Transverse colon (tissue), 4 donors: Measurements from ENCODE around the gene KASH5.
"Not testable (repeated sequence)": the region's sequence is repeated elsewhere in the genome, so short reads cannot be mapped to it uniquely, and the experiment has no call there.

Experiments
- CTCF ChIP-seq, 5 experiments: fragments of 200-600 bp in 3 of 5; fragments of 450-650 bp in 2 of 5; sonication (generic) in 3 of 5; IDR thresholded peaks; 1 replicate in 2 of 5; 2 replicates in 3 of 5; pipeline ENCODE4 v1.5.1; 2016 to 2017; ENCODE audit warnings: antibody characterized with exemption in 5 of 5, inconsistent platforms in 3 of 5, mild to moderate bottlenecking in 2 of 5, moderate library complexity in 1 of 5
- EP300 ChIP-seq: sonication (generic); formaldehyde crosslinking; IDR thresholded peaks from one replicate; pipeline ENCODE4 v1.6.1; 2017; ENCODE audit warnings: antibody characterized with exemption, low read depth
- POLR2A ChIP-seq: fragments of 450-650 bp; IDR thresholded peaks from one replicate; pipeline ENCODE4 v1.6.1; 2016; ENCODE audit warnings: antibody characterized with exemption, mild to moderate bottlenecking, moderate library complexity
- POLR2AphosphoS5 ChIP-seq, 3 donors: sonication (generic); formaldehyde crosslinking; IDR thresholded peaks; one replicate each; pipeline ENCODE4 v1.6.1; 2016; ENCODE audit warnings: antibody characterized with exemption in 3 of 3

DNA sequence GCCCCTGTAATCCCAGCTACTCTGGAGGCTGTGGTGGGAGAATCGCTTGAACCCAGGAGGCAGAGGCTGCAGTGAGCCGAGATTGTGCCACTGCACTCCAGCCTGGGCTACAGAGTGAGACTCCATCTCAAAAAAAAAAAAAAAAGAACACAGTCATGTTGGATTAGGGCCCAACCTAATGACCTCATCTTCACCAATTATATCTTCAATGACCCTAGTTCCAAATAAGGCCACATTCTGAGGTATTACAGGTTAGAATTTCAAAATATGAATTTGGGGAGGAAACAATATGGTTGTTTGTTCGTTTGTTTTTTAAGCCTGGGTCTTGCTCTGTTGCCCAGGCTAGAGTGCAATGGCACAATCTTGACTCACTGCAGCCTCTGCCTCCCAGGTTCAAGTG lies 14.9 kb upstream of the KASH5 start:
- TF ChIP-seq CTCF (IDR thresholded peaks at IDR 0.05); POLR2A; POLR2AphosphoS5 (IDR thresholded peaks at IDR 0.05); EP300: not testable (repeated sequence)
